ENCODE results near the gene CRYBG1.

Gene CRYBG1

GRCh38 chr6:106360410-106360988 is at the start of gene CRYBG1:
Gene CRYBG1 (plus strand): TSS chr6:106360717. CDS start chr6:106360909, 192 bp downstream.
- peak; percentile 19 for DNase-seq (ENCODE audit: low spot score)

DNA sequence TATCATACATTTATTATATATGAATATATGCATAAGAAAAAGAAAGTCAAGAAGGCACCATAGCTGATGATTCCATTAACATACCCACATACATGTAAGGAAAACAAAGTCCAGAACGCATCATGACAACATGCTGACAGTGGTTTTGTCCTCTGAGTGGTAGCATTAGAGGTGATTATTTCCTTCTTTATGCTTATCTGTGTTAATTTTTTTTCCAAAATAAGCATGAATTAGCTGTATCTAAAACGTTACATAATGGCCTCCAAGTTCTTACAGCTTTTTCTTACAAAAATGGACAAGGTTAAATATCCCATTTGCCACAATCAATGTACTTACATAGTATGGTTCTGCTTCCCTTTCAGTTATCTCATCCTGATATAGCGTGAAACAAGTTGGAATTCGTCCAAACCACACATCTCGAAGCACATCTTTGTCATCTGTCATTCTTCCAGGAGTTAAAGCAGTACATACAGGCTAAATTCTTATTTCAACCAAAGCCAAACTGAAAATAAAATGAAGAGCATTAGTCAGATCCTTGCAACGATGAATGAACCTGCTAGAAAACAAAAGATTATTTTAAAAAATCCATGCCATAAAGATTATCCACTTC is 44.6 kb upstream of the CRYBG1 start:
- peak; percentile 14 for DNase-seq (ENCODE audit: low spot score)

GRCh38 chr6:106316375-106316766 is 44.1 kb upstream of the CRYBG1 start:
- DNase-seq (ENCODE audit: low spot score): no peak

GRCh38 chr6:106318061-106318460 is 42.5 kb upstream of the CRYBG1 start:
- no peak for DNase-seq (ENCODE audit: low spot score)

DNA sequence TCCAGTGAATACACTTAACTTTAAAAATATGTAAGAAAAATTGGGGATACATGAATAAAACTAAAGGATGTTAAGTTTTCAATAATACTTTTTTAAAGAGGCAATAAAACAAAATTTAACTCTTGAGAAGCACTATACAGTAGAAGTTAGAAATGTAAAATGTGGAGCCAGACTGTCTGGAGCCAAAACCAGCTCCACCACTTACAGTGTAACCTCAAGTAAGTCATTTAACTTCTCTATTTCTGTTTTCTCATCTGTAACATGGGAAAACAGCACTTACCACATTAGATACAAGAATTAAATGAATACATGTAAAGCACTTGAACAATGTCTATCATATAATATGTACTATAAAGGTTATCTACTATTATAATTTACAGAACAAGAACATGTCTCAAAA is 41.7 kb upstream of the CRYBG1 start:
- no peak for DNase-seq (ENCODE audit: low spot score)

DNA sequence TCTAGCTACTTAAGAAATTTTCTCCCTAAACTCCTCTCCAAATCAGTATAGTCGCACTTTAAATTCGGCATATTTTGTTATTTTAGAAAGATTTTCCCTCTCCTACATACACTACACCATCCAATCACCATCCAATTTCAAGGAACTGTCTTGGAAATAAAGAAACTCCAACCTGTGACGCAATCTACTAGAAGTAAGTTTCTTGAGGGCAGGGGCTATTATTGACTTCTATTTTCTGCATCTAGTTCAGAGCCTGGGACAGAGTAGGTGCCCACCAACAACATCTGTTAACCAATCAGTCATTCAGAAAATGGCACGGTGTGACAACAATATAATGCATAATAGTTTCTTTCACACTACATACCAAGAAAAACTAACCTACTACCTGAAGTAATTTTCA is 38.6 kb upstream of the CRYBG1 start:
- no peak for DNase-seq (ENCODE audit: low spot score)

DNA sequence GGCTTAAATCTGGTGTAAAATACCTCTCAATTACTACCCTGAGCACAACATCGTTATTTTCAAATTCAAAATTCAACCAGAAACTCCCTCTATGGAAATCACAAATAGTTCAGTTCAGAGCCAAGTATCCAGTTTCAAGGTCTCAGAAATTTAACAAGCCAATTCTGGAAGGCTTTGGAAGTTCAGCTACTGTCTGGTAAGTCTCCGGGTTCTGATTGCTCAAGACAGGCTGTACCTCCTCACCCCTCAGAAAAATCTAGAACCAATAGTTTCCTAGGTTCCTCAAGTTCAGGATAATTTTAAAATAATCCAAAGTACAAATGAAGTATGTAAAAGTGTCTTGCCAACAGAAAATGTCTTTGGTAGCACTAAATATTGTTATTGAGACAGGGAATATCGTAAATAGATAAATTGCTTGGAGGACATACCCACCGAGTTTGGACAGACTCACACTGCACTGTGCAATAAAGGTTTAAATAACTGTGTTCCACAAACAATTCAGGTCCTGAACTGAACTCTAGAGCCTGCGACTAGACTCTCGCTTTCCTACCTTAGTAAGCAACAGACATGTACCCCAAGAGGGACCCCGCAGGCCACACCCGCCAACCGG is 35.7 kb upstream of the CRYBG1 start:
- DNase-seq (ENCODE audit: low spot score): peak; percentile 25

- peak; percentile 98 for DNase-seq (ENCODE audit: low spot score)
Measured at GRCh38 chr6:106325336-106326178, 35.0 kb upstream of the CRYBG1 start, which contains the start of gene ATG5. Gene ATG5 (minus strand): TSS chr6:106325760. CDS start chr6:106316208, 9,552 bp downstream.

- DNase-seq (ENCODE audit: low spot score): peak; percentile 58
Measured at GRCh38 chr6:106334646-106335448, 25.7 kb upstream of the CRYBG1 start.

- peak; percentile 90 for DNase-seq (ENCODE audit: low spot score)
Measured at GRCh38 chr6:106339334-106340029, 21.0 kb upstream of the CRYBG1 start.

GRCh38 chr6:106347219-106347618 is 13.3 kb upstream of the CRYBG1 start:
- no peak for DNase-seq (ENCODE audit: low spot score)

DNA sequence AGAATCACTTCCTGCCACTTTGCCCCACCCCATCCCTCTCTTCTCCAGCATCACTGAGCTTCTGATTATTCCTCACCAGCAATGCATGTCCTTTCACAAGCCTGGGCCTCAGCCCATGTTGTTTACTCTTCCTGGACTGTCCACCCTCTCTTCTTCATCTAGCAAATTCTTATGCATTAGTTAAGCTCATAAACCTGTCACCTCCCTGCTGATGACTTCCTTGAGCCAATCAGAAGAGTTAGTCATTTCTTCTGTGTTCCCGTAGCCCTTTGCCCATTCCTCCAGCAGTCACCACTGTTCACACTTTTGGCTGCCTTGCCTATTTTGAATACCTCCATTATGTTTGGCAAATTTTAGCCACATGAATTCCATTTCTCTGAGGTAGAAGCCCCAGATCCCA is 4.1 kb upstream of the CRYBG1 start:
- no peak for DNase-seq (ENCODE audit: low spot score)

DNA sequence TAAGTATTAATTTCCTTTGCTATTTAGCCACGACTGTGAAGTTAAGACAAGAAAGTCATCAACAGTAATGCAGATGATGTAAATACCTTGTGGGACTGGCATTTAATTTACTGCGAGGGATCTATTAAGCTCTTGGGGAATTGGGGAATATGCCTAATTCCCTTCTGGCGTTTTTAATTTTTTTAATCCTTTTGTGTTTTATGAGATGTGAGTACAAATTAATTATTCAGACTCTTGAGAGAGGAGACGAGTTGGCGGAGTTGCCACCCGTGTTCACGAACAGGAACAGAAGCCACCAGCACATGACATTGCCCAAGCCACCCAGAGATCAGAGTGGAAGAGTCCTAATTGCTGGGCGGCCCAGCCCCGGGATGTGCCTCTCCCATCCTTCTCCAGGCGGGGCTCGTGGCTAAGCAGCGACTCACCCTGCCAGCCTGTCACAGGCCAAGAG is 533 bp upstream of the CRYBG1 start:
- no peak for DNase-seq (ENCODE audit: low spot score)

GRCh38 chr6:106360989-106361430 is 493 bp downstream of the CRYBG1 start:
- no peak for DNase-seq (ENCODE audit: low spot score)

DNA sequence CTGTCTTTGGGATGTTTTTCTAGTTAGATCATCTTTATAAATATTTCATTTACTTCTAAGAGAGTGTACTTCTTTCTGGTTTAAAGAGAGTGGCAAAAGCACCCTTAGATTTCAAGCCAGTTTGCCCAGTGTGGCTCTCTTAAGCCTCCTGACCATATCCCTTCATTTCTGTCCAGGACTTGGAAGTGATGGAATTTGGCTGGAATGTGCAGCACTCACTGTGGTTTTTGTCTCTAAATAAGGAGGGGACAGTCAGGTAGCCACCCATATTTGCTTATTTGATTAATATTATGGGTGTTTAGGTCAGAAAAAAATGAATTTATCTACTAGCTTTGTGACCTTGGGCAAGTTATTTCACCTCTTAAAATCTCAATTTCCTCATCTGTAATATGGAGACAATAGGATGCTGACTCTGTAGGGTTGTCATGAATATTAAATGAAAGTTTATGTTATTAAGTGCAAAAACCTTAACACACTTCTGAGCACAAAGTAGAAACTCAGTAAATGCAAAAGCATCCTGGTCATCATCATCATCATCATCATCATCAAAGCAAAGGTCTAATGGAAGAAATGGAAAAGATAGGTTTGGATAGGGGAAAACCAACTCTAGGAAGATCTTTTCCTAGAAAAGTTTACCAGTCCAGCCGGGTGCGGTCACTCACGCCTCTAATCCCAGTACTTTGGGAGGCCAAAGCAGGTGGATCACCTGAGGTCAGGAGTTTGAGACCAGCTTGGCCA is 3.1 kb downstream of the CRYBG1 start:
- DNase-seq (ENCODE audit: low spot score): no peak

DNA sequence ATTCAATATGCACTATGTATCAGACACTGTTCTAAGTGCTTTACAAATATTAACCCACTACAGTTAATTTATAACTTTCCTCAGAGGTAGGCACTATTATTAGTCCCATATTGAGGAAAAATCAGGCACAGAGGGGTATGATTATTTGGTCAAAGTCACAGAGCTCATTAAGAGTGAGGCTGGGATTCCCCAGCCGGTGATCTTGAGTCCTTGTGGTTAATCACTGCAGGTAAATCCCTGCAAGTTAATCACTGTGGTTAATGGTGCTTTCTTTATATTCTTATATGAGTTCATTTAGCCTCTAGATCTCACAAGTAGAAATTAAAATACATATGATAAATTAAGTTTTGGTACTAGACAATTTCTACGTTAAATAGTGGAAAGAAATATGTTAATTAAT is 9.2 kb downstream of the CRYBG1 start:
- no peak for DNase-seq (ENCODE audit: low spot score)

- no peak for DNase-seq (ENCODE audit: low spot score)
Measured at GRCh38 chr6:106370639-106371038, 10.1 kb downstream of the CRYBG1 start.

- no peak for DNase-seq (ENCODE audit: low spot score)
Measured at GRCh38 chr6:106372838-106373501, 12.5 kb downstream of the CRYBG1 start.

DNA sequence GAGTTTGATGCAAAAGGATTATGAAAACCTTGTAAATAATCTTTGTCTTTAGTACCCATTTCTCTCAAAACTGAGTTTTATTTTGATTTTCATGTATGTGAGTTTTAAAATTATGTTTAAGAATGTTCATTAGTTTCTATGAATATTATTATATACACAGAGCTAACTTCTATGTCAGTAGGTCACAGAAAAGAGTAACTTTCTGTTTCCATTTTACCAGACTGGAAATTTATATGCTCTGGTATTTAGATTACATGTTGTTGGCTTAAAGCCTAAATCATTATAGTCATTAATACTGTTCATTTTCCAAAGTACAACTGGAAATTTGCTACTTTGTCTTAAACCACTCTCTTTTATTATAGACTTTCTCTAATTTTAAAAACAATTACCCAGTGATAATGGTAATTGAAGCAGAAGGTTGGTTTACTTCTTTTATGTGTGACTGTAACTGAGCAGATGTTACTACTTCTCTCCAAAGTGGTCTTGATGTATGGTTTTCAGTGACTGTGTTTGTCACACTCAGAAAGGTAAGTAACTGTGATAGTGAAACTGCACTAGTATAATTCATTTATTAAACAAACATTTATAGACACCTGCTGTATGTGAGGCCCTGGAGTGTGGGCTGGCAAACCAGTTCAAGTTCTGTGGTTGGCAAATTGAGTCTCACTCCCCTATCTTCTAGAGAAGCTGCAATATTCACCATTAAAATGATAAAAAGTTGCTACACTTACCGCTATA is 13.2 kb downstream of the CRYBG1 start:
- DNase-seq (ENCODE audit: low spot score): no peak

All from RKO (cell line).